GM19238 (cell line): ENCODE results near the gene SPX.
A peak's percentile ranks its signal among the peaks of the same experiment; 100 is the strongest.

Source experiments
- DNase-seq: peaks from one replicate; pipeline ENCODE4 v3.0.0; 2011; ENCODE audit warnings: low spot score; ENCODE audit not compliant: insufficient read length

Gene SPX, protein sequence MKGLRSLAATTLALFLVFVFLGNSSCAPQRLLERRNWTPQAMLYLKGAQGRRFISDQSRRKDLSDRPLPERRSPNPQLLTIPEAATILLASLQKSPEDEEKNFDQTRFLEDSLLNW

DNA sequence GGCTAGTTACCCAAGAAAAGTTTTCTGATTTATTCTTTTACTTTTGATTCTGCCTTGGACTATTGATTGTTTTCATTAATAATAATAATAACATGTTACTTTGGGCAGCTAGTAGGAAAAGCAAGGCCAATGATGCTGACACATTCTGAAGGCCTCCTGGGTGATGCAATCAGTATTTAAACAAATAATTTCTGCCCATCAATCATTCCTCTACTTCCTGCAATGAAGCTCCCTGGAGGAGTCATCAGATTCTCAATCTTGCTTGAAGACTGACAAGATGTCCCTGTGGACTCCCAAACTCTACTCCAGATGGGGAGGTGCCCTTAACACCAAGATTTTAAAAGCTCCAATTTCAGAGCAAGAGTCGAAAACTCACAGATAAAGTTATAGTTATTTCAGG, at the start of gene SPX:
TSS of gene SPX (plus strand) at position 244 of the 400 bp plus-strand sequence. CDS start 177 bp downstream, outside the sequence.
- DNase-seq, result no peak

DNA sequence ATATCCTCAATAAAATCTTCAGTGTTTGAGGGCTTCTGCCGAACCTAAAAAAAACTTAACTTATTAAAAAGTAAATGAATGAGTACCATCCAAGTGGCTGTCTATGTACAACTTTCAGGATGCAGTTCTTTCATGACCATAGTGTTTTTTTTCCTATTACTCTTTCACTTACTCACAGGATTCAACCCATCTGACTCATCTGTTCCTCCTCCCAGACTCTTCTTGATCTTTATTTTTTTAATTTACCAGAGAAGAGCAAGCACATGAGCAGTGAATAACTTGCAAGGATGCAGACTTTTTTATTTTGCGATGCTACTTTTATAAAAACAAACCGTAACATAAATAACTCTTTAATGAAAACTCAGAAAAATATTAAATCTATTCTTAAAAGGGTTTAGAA, 49.1 kb upstream of the SPX start:
- DNase-seq, result no peak

DNA sequence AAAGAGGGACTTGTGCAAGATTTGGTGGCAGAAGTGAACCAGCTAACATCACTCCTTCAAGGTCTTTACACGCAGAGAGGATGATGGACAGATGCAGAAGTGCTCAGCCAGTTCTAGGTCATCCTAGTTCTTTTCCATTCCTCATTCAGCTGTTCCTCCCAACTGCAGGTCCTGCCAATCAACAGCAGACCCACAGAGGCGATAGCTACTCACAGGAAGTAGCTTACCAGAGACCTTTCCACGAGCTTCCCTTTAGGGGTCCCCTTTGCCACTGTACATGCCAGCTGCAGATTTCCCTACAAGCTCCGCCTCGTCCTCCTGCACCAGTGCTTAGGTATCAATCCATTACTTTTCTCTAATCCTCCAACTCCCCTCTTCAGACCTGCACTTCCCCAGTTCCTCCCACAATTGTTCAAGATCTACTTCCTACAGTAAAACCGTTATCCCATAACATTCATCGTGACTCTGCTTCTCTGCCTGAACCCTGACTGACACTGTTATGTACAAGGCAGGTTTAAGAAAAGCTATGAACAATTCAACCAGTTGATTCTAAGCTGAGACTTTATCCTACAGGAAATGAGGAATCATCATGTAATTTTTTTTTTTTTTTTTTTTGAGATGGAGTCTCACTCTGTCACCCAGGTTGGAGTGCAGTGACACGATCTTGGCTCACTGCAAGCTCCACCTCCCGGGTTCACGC, 47.2 kb upstream of the SPX start:
- DNase-seq, result no peak

DNA sequence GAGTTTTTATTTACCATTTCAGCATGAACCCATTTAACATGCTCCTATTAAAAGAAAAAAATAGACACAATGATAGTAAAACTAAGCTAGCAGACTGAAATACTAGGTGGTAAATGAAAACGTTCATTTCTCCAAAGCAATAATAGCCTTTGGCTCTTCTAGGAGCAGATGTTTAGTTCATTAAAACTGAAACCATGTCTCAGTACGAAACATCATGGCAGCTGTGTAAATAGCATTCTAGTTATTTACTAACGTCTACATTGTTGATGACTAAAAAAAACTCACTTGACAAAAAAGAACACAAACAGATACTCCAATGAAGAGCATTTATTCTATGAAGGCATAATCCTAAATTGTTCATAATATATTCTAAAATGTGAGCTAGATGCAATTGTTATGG, 42.6 kb upstream of the SPX start:
- no peak for DNase-seq

DNA sequence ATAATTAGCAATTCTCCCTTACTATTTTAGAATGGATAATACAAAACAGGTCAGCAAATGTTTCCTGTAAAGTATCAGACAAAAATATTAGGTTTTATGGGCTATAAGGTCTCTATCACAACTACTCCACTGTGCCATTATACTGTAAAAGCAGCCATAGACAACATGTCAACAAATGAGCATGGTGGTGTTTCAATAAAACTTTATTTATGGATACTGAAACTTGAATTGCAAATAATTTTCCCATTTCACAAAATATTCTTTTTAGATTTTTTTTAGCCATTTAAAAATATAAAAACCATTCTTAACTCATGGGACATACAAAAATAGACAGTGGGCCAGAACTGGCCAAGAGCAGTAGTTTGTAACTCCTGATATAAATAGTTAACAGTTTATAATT, 40.1 kb upstream of the SPX start:
- no peak for DNase-seq

DNA sequence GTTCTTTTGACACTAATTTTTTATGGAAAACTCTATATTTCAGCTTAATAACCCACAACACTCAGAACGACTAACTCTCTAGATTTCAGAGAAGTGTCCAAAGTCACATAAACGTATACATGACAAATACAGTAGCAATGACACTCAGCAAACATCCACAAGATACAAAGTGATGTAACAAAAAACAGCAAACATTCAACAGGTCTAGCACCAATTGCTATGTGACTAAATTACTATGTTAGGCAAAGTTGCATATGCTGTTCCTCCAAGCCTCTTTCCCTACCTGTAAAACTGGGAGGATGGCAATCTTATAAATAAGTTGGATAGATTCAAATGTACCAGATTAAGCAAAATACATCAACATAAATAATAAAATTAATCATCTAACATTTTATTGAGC, 26.3 kb upstream of the SPX start:
- no peak for DNase-seq

DNA sequence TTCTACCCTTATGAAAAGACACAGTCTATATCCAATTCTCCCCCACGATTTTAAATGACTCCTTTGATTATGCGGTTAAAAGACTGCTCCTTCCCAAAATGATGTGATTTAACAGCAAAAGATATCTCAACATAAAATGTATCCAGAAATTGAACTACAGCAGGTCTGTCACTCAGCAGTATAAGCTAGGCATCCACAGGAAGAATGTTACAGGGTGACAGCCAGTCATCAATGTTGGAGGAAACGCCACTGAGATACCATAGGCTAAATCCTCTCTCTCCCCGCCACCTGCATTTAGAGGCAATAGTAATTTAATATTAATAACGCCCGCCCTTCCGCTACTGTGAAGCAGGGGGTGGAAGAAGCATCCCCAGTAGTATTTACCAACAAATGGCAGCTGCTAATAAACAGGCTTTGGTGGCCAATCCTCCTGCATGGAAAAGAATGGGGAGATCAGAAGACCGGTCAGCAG, 25.3 kb upstream of the SPX start:
- no peak for DNase-seq

DNA sequence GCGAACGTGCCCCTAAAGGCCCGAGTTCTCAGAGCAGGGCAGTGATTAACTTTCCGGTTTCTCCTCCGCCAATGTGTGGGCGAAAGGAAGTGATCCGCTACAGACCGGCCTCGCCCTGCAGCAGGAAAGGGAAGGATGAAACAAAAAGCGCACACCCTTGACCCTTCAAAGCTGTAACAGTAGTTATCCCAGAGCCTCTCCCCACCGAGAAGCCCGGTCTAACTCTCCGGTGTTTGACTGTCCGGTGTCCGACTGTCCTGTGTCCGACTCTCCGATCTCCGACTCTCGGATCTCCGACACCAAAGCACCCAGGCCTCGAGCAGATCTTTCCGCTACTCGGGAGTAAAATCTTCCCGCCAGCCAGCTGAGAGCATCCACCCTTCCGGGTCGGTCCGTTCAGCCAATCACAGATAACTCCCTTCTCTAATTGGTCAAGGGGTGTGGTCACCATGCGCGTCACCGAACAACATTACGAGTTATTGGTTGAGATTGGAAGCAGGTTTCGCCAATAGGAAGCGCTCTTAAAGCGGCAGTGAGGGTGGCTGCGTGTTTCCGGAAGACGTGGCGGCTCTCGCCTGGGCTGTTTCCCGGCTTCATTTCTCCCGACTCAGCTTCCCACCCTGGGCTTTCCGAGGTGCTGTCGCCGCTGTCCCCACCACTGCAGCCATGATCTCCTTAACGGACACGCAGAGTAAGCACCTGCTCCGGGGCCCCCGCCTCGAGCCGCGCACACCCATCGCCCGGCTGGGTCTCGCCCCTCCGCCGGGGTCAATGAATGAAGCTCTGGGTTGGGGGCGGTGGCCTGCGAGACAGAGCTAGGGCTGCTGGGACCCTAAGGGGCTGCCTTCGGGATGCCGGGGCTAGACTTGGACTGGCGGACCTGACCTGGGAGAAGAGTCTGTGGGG, 24.6 kb upstream of the SPX start, which contains the start of the genes GOLT1B and RECQL:
TSS of gene GOLT1B (plus strand) at position 532 of the 906 bp plus-strand sequence. CDS start at position 667, 135 bp downstream.
TSS of gene RECQL (minus strand) at position 378 of the 906 bp plus-strand sequence. CDS start 2,065 bp downstream, outside the sequence.
- DNase-seq, result peak; percentile 78

DNA sequence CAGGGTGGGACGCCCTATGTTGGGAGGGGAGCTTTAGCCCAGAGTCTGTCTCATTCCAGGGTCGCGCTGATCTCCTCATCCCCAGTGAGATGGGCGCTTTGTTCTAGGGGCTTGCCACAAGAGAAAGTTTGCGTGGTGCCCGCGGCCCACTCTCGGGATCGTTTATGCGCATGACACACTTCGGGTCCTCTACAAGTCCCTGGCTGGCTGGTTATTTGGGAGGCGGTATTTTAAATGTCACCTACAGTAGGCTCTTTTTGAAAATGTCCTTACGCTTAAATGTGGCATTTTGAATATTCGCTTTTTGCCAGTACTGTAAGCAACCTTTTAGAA, 24.0 kb upstream of the SPX start:
- DNase-seq, result no peak

DNA sequence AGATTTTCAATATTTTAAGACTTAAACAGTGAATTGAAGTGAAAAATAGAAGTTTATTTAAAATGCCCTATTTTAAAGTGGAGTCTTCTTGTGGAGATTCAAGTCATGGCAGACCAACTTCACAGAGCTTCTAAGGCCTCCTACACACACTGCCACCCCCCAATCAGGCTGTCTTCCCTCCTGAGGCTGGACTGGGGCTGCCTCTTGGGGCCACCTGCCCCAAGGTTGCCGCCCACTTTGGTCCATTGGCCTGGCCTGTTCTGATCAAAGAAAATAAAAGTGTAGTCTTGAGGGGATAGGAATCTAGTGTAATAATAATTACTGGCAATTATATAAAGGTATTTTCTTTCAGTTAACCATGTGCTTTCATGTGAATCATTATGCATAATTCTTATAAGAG, 23.2 kb upstream of the SPX start:
- DNase-seq, result no peak

DNA sequence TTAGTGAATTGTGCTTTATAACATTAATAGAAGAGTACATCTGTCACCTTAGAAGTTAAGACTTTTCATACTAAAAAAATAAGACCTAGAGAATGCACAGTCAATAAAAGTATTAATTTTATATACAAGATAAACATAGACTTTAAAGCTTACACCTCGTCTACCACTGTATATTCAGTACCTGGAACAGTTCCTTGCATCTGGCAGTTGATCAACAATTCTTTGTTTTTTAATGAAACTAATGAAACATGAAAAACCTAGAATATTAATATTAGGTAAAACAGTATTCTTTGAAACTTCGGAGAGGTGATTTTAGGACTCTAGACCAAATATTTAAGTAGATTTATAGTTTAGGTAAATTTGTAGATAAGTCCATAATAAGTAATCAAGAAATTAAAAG, 20.2 kb upstream of the SPX start:
- no peak for DNase-seq

DNA sequence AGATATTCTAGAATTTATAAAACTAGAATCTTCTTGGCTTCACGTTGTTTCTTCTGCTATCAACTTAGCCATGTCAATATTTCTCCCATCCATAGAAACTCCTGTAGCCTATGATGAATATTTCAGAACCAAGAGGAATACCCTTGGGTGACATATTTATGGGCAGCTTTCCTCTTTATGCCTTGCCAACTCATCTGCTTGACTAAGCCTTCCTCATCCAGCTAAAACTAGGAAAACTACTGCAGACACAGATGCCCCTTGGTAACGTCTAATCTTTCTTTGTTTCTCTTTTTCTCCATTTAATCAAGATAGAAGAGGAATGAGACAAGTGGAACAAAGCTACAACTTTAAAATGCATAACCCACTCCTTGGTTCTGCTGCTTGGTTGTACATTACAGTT, 18.2 kb upstream of the SPX start:
- DNase-seq, result no peak

DNA sequence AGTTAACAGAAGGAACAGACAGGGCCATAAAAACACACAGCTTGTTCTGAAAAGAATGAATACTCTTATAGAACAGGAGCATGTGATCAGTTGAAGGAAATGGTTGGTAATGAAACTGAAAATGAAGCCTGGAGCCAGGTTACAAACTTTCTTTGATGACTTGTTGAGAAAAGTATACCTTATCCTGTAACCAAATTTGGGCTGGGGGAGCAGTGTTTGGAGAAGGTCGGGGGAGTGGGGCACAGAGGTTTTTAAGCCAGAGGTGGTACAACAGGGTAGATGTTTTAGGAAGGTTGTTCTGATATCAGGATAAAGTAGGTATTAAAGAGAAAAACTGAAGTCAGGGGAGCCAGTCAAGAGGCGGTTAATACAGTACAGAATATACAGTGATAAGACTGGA, 16.3 kb upstream of the SPX start:
- DNase-seq, result no peak

DNA sequence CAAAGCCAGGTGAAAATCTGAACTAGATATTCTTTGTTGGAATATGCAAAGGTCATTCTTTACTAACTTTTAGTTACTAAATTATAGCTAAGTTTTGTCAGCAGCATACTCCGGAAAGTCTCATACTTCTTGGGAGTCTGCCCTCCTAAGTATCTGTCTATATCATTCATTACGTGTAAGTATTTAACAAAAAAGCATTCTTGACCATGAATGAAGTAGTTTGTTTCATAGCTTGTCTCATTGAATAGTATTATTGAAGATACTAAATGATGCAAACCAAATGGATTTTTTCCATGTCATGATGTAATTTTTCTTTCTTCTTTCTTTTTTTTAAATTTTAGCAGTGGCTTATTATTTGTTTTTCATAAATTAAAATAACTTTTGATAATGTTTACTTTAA, 9.8 kb upstream of the SPX start:
- DNase-seq, result no peak

DNA sequence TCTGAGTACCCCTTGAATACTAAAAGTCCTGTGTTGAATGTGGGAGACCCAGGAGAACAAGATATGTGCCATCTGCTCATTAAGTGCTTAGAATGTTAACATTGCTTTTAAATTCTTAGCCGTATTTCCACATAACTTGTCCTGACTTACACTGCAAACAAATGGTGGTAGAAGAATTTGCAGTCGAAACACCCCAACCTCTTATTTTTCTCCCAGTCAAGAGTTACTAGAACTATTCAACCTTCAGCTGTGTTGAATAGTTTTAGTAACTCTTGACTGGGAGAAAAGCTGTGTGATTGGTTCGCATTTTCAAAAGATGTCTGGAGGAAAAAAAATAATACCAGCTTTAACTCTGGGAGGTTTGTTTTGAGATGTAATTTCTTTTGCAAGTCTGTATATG, 7.6 kb upstream of the SPX start:
- DNase-seq, result no peak

DNA sequence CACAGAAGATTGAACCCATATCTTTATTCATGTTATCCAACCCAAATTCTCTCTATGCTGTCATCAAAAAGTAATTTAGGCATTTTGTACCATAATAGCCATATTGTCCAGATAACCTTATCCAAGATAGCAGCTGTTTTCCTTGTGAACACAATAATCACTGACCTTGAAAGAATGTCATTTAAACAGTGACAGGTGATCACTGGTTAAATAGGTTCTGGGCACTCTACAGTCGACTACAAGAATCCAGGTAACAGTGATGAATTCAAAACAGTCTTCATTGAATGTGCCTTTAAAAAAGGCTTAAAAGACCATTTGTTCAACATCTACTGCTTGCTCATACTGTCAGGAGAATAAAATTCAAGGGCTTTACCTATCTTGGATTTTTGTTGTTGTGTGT, 4.6 kb upstream of the SPX start:
- no peak for DNase-seq

DNA sequence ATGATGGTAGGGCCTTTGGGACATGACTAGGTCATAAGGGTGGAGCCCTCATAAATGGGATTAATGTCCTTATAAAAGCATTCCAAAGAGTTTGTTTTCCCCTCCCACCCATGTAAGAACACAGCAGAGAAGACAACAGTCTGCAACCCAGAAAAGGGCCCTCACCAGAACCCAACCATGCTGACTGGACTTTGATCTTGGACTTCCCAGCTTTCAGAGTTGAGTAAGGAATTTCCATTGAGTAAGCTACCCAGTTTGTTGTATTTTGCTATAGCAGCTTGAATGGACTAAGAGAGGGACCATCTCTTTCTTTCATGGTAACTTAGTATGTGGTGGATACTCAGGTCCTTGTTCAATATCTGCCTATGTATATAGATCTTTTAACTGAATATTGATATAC, 2.9 kb upstream of the SPX start:
- DNase-seq, result no peak

DNA sequence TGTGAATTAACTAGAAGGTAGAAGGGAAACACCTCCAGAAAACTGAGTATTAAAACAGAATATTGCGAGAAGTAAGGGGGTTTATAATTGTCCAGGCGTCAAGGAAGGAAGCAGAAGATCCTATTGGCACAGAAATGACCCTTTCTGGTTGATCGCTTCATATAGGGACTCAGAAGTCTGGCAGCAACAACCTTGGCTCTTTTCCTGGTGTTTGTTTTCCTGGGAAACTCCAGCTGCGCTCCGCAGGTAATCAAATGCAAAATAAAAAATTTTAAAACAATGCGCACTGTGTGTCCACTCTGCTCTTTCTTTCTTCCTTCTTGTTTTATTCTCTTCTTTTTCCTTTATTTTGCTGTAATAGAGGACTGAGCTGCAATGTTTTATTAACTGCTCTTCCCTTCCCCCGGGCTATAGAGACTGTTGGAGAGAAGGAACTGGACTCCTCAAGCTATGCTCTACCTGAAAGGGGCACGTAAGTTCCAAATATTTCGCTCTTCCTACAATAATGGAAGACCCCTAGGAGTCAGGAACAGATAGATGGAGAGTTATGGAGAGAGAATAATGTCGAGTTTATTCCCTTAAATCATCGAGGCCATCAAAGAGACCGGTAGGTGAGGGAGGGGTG, 737 bp downstream of the SPX start:
- no peak for DNase-seq

DNA sequence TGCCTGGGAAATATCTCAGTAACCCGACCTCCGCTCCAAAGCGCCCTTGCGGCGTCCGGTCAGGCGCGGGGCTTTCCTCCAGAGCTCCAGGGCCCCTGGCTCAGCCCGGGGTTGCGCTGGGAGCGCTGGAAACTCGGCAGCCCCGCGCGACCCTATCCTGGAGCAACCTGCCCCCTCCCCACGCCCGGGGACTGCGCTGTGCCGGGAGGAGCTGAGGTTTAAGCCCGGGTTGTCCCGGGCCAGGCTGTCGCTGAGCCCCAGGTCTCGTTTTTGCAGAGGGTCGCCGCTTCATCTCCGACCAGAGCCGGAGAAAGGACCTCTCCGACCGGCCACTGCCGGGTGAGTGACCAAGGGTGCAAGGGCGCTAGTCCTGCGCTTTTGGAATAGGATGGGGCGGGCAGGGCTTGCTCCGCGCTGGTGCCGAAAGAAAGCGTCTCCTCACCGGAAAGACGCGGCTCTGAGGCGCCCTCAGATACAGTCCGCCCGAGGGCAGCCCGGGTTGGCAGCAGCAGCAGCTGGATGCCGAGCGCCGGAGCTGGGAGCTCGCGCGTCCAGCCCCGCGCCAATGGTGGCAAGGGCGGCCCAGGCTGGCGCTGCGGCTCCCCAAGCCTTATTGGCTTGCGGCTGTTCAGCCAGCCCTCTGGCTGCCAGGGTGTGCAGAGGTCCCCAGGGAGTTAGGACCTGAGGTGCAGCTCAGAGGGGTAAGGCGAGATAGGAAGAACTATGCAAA, 1.5 kb downstream of the SPX start:
- peak; percentile 40 for DNase-seq

DNA sequence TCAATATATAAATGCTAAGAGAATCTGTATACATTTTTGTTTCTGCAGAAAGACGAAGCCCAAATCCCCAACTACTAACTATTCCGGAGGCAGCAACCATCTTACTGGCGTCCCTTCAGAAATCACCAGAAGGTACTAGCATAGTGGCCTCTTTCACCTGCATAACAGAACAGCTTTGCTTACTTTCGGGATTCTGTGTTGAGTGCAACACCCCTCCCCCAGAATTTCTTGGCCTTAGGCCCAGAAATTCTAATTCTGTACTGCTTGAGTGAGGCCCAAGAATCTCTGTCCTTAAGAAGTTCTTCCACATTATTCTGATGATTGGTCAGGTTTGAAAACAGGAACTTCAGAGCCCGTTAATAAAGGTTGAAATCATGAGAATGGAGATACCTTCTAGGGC, 2.9 kb downstream of the SPX start:
- no peak for DNase-seq

DNA sequence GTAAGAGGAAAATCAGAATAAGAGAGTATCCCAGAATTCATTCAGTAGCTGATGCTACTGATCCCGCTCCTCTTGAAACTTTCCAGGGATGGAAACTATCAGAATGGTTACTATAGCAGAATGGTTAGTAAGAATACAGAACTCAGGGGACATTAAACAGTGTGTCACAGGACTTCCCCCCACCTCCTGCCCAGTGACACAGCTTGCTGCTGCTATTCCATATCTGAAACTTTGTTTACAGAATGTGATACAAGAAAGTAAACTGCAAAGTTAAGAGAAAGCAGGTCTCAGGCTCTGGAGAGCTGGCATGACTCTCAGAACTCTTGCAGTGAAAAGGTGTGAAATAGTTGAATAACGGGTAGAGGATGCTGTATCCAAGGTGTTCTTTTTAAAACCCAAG, 3.4 kb downstream of the SPX start:
- DNase-seq, result no peak
